ENCODE data around the gene MUC6. TPM values are rescaled to one million over a fixed set of nuclear protein-coding genes. Genes with fewer than 3 reads are reported as not detected.

MUC6 gene
- total and polyA plus RNA-seq, 2 donors (not counting 3 experiments of a cell fraction or from before 2014, with no cell fraction given): not detected

DNA sequence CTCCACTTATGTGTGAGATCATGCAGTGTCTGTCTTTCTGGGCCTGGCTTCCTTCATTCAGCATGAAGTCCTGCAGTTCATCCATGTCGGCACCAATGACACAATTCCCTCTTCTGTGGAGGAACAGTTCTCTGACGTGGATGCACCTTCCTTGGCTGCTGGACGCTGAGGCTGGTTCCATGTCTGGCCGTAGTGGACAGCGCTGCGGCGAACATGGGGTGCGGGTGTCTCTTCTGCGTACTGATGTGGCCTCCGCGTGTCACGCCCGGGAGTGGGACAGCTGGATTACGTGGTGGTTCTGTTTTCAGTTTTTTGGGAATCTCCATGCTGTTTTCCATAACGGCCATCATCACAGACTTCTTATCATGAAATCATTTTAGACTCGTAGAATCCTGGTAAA is 21.3 kb upstream of the MUC6 start:
- intact Hi-C loops (cut with micrococcal nuclease) (no loop called here), dilution Hi-C loops (cut with MboI; ENCODE audit: extremely low pct_ligation_motif_present, low sequenced_read_pairs) (no loop called here)
- no peak for DNase-seq (ENCODE audit: low read depth, low spot score)
- H3K9ac ChIP-seq (replicated peaks; ENCODE audit: extremely low read depth, insufficient read depth, low read length): no peak overlapping the region
- TF ChIP-seq, protein P1, sequence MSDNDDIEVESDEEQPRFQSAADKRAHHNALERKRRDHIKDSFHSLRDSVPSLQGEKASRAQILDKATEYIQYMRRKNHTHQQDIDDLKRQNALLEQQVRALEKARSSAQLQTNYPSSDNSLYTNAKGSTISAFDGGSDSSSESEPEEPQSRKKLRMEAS (IDR thresholded peaks at IDR 0.05; ENCODE audit: insufficient read depth, insufficient read length): no peak
- no peak for TF ChIP-seq EZH2 (IDR thresholded peaks at IDR 0.05; ENCODE audit: borderline replicate concordance, low read depth, low read length, severe bottlenecking)
- no peak for TF ChIP-seq JUN (IDR thresholded peaks at IDR 0.05; ENCODE audit: borderline replicate concordance, insufficient read depth, insufficient read length, low read depth)
- TF ChIP-seq POLR2A (IDR thresholded peaks at IDR 0.05; ENCODE audit: low read depth, low read length): no peak
- no peak for TF ChIP-seq FOS (IDR thresholded peaks at IDR 0.05; ENCODE audit: borderline replicate concordance, insufficient read depth, low read length)
- TF ChIP-seq MYC (IDR thresholded peaks at IDR 0.05; ENCODE audit: low read depth, low read length): no peak
- no peak for TF ChIP-seq POLR2AphosphoS5 (IDR thresholded peaks at IDR 0.05; ENCODE audit: insufficient read depth, low read depth, low read length)
- TF ChIP-seq GATA2 (IDR thresholded peaks at IDR 0.05; ENCODE audit: insufficient read depth, insufficient read length, low read depth, low read length): no peak
- TF ChIP-seq, protein P2, sequence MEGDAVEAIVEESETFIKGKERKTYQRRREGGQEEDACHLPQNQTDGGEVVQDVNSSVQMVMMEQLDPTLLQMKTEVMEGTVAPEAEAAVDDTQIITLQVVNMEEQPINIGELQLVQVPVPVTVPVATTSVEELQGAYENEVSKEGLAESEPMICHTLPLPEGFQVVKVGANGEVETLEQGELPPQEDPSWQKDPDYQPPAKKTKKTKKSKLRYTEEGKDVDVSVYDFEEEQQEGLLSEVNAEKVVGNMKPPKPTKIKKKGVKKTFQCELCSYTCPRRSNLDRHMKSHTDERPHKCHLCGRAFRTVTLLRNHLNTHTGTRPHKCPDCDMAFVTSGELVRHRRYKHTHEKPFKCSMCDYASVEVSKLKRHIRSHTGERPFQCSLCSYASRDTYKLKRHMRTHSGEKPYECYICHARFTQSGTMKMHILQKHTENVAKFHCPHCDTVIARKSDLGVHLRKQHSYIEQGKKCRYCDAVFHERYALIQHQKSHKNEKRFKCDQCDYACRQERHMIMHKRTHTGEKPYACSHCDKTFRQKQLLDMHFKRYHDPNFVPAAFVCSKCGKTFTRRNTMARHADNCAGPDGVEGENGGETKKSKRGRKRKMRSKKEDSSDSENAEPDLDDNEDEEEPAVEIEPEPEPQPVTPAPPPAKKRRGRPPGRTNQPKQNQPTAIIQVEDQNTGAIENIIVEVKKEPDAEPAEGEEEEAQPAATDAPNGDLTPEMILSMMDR (IDR thresholded peaks at IDR 0.05; ENCODE audit: extremely low read depth in 1 of 2, insufficient read depth in 1 of 2, low read depth in 1 of 2, low read length in 2 of 2): no peak
- no TSS peak for BruUV-seq (replicated peaks)
- no peaks in the 10 kb centered on the region for H3K79me2 ChIP-seq (ENCODE audit: control insufficient read depth, insufficient read depth, low read length)
- POLR2A ChIA-PET: no interaction called here
- H3K27me3 ChIP-seq (ENCODE audit: control insufficient read depth in 2 of 2, insufficient read depth in 2 of 2, low read length in 2 of 2): peaks cover 2 to 4% of the 10 kb centered on the region in 2 experiments
- FAIRE-seq: no peak
- H4K20me1 ChIP-seq (replicated peaks; ENCODE audit: control insufficient read depth, extremely low read depth, insufficient read depth, low read length): no peaks in the 10 kb centered on the region
- no peaks in the 10 kb centered on the region for H3K9me3 ChIP-seq (replicated peaks; ENCODE audit: control insufficient read depth, insufficient read depth, low read length)
- H3K36me3 ChIP-seq (ENCODE audit: control insufficient read depth in 2 of 2, extremely low read depth in 1 of 2, insufficient read depth in 2 of 2, low read length in 2 of 2): no peaks in the 10 kb centered on the region
- no peak overlapping the region for H3K27ac ChIP-seq (ENCODE audit: insufficient read depth, low read depth, low read length)
- no peak overlapping the region for H3K4me3 ChIP-seq (replicated peaks in 1 of 3; ENCODE audit: insufficient read depth in 1 of 3, low read depth in 1 of 3, low read length in 3 of 3)
- H3K4me2 ChIP-seq (ENCODE audit: insufficient read depth, low read length): no peak overlapping the region
- no peak overlapping the region for H2AFZ ChIP-seq (ENCODE audit: low read depth, low read length)
- CTCF ChIA-PET: no interaction called here
- no peaks in the 10 kb centered on the region for H3K9me1 ChIP-seq (replicated peaks; ENCODE audit: control insufficient read depth, extremely low read depth, insufficient read depth, low read length)
- no peaks in the 10 kb centered on the region for H3K4me1 ChIP-seq (ENCODE audit: control insufficient read depth, extremely low read depth, insufficient read depth, low read length)
